ENCODE results near the gene DROSHA. TPM values are rescaled to one million over a fixed set of nuclear protein-coding genes. Genes with fewer than 3 reads are reported as not detected.

Gene DROSHA
- total and polyA plus RNA-seq, 10 donors, result 34.8 to 68.5 (median 46.0) TPM

DNA sequence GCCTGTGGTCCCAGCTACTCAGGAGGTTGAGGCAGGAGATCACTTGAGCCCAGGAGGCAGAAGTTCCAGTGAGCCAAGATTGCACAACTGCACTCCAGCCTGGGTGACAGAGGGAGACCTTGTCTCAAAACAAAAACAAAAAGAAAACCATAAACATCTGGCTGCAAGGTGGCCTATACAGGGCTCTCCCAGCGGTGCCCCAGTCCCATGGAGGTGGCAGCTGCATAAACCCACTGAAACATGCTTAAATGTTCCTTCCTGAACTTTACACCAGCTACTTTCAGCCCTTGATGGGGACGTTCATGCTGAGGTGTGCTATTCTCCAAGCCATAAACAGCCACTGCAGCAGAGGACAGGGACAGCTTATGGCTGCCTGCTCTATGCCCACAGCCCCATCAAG, 35.6 kb downstream of the DROSHA start:
- Histone ChIP-seq H3K4me3 (no peak overlapping the region), H3K36me3 (peaks cover 0 to 100% (median 85%) of the 10 kb centered on the region in 6 donors), H3K4me1 (no peaks in the 10 kb centered on the region), H3K27me3 (replicated peaks in 1 of 7) (no peaks in the 10 kb centered on the region), H3K27ac (no peak overlapping the region), H3K9me3 (no peaks in the 10 kb centered on the region)
- DNase-seq, result no peak
- WGBS, 5 donors, result 83 to 94% (median 91%) methylated on average over 2 of the region's 2 CpGs
- intact Hi-C loops (cut with DNase I; ENCODE audit: low total_unique reads), result no loop called here
- TF ChIP-seq POLR2AphosphoS5 (IDR thresholded peaks at IDR 0.05) (no peak), POLR2A (IDR thresholded peaks at IDR 0.05) (no peak)
- TF ChIP-seq, protein P1, sequence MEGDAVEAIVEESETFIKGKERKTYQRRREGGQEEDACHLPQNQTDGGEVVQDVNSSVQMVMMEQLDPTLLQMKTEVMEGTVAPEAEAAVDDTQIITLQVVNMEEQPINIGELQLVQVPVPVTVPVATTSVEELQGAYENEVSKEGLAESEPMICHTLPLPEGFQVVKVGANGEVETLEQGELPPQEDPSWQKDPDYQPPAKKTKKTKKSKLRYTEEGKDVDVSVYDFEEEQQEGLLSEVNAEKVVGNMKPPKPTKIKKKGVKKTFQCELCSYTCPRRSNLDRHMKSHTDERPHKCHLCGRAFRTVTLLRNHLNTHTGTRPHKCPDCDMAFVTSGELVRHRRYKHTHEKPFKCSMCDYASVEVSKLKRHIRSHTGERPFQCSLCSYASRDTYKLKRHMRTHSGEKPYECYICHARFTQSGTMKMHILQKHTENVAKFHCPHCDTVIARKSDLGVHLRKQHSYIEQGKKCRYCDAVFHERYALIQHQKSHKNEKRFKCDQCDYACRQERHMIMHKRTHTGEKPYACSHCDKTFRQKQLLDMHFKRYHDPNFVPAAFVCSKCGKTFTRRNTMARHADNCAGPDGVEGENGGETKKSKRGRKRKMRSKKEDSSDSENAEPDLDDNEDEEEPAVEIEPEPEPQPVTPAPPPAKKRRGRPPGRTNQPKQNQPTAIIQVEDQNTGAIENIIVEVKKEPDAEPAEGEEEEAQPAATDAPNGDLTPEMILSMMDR (IDR thresholded peaks at IDR 0.05 in 8 of 11, conservative IDR thresholded peaks at IDR 0.05 in 3 of 11), result no peak

- Histone ChIP-seq H3K9me3 (no peaks in the 10 kb centered on the region), H3K27ac (no peak overlapping the region), H3K27me3 (replicated peaks in 1 of 7) (no peaks in the 10 kb centered on the region), H3K4me3 (no peak overlapping the region), H3K4me1 (no peaks in the 10 kb centered on the region), H3K36me3 (peaks cover 0 to 100% (median 82%) of the 10 kb centered on the region in 6 donors)
- intact Hi-C loops (cut with DNase I; ENCODE audit: low total_unique reads), result no loop called here
- DNase-seq, result no peak
- 92 to 98% (median 95%) methylated on average over 4 of the region's 4 CpGs for WGBS, 5 donors
- TF ChIP-seq POLR2AphosphoS5 (IDR thresholded peaks at IDR 0.05), result no peak
- TF ChIP-seq, protein P1 (IDR thresholded peaks at IDR 0.05 in 8 of 11, conservative IDR thresholded peaks at IDR 0.05 in 3 of 11), result no peak
- TF ChIP-seq POLR2A (IDR thresholded peaks at IDR 0.05), result no peak
Observed at GRCh38 chr5:31495336-31495735, 36.6 kb downstream of the DROSHA start.

GRCh38 chr5:31492869-31493268, 39.0 kb downstream of the DROSHA start:
- Histone ChIP-seq H3K4me3 (no peak overlapping the region), H3K27me3 (replicated peaks in 1 of 7) (no peaks in the 10 kb centered on the region), H3K36me3 (peaks cover 0 to 100% (median 66%) of the 10 kb centered on the region in 6 donors), H3K9me3 (no peaks in the 10 kb centered on the region), H3K27ac (no peak overlapping the region), H3K4me1 (no peaks in the 10 kb centered on the region)
- intact Hi-C loops (cut with DNase I; ENCODE audit: low total_unique reads), result no loop called here
- DNase-seq, result no peak
- WGBS, 5 donors, result 83 to 91% (median 86%) methylated on average over 4 of the region's 4 CpGs
- TF ChIP-seq POLR2AphosphoS5 (IDR thresholded peaks at IDR 0.05) (no peak), POLR2A (IDR thresholded peaks at IDR 0.05) (no peak)
- TF ChIP-seq, protein P1 (IDR thresholded peaks at IDR 0.05 in 8 of 11, conservative IDR thresholded peaks at IDR 0.05 in 3 of 11), result no peak

GRCh38 chr5:31487506-31487905, 44.4 kb downstream of the DROSHA start:
- WGBS, 5 donors, result 96 to 100% (median 98%) methylated on average over 2 of the region's 2 CpGs
- DNase-seq, result no peak
- intact Hi-C loops (cut with DNase I; ENCODE audit: low total_unique reads), result no loop called here

More at GRCh38 chr5:31487506-31487905, 44.4 kb downstream of the DROSHA start:
- H3K9me3 ChIP-seq, result no peaks in the 10 kb centered on the region
- H3K27ac ChIP-seq, result no peak overlapping the region
- peaks cover 0 to 10% (median 2%) of the 10 kb centered on the region in 6 donors for H3K4me1 ChIP-seq
- H3K36me3 ChIP-seq, result peaks cover 0 to 99% (median 27%) of the 10 kb centered on the region in 6 donors
- no peaks in the 10 kb centered on the region for H3K27me3 ChIP-seq (replicated peaks in 1 of 7)
- TF ChIP-seq, protein P1 (IDR thresholded peaks at IDR 0.05 in 8 of 11, conservative IDR thresholded peaks at IDR 0.05 in 3 of 11), result no peak
- TF ChIP-seq POLR2A (IDR thresholded peaks at IDR 0.05) (no peak), POLR2AphosphoS5 (IDR thresholded peaks at IDR 0.05) (no peak)
- no peak overlapping the region for H3K4me3 ChIP-seq
